ENCODE measurements around the gene RIGI.
"Not testable (repeated sequence)": the region's sequence is repeated elsewhere in the genome, so short reads cannot be mapped to it uniquely, and the experiment has no call there.

RIGI gene

DNA sequence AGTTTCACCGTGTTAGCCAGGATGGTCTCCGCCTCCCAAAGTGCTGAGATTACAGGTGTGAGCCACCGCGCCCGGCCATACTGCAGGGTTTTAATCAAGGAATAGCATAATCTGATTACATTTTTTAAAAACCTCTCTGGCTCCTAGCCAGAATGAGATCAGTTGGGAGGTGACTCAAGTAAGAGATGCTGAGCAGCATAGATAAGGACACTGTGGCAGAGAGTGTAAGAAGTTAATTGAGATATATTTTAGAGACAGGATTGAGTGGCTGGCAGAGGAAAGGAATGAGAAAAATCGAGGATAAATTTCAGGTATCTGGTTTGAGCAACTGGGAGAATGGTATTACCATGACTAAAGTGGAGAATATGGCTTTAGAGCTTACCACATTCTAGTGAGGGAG lies 7.3 kb upstream of the RIGI start:
- no peak for DNase-seq (ENCODE audit: low read depth in 2 of 2, low spot score in 1 of 2)

DNA sequence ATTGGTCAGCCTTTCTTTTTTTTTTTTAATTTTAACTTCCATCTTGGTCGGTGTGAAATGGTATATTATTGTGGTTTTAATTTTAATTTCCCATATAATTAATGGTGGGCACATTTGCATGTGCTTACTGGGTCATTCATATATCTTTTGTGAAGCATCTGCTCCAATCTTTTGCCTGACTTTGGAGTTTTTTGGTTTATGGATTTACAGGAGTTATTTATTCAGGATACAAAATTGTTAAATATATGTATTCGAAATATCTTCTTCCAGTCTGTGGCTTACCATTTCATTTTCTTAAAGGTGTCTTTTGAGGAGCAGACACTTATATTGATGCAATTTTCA lies 682 bp upstream of the RIGI start:
- no peak for DNase-seq (ENCODE audit: low read depth in 2 of 2, low spot score in 1 of 2)

DNA sequence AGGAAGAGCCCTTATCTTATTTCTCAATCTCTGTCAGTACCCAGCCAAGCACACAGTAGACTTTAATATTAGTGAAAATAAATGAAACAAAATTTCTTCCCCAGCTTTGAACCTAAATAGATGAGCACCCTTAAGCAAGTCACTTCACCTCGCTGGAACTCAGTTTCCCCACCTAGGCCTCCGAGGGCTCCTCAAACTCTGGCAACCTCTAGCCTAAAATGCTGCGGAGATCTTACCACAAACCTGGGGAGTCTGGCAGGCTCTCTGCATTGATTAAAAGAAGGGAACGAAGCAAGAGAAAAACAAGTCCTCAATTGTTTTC lies 326 bp downstream of the RIGI start:
- DNase-seq (ENCODE audit: low read depth in 2 of 2, low spot score in 1 of 2), result no peak

DNA sequence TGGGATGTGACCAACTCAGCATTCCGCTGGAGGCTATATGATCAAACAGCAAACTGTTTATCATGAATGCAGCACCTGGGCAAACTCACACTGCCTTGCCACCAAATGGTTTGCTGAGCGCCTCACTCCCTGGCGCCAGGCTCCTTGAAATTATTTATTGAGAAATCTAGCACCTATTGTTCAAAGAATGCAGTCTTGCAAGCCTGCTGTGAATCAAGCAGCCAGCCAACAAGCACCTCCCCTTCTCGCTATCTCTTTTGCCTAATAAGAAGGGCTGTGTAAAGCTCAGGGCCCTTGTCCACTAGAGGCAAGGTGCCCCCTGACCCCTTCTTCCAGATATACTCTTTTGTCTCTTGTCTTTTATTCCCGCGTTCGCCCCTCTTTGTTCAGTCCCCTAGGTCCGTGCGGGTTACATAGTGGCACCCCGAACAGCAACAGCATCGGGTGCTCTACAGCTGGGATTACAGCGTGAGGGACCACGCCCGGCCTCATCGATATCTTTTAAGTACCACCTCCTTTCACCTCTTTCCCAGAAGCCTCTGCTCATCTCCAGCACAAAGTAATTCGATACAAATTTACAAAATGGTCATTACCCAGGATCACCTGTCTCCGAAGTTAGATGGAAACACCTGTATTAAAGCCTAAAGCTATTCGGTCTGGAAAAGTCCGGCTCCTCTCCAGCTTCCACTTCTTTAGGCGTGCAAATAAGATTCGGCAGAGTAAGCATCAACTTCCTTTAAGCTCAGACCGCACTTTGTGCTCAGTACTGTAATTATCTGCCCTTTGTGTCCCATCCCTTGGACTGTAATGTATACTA lies 896 bp downstream of the RIGI start:
- no peak for DNase-seq (ENCODE audit: low read depth in 2 of 2, low spot score in 1 of 2)

DNA sequence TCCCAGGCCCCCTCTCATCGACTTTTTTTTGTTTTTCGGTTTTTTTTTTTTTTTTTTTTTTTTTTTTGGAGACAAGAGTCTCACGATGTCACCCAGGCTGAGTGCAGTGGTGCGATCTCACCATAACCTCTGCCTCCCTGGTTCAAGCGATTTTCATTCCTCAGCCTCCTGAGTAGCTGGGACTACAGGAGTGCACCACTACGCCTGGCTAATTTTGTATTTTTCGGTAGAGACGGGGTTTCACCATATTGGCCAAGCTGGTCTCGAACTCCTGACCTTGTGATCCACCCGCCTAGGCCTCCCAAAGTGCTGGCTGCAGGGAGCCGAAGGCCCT lies 1.5 kb downstream of the RIGI start:
- not testable (repeated sequence) for DNase-seq (ENCODE audit: low read depth in 2 of 2, low spot score in 1 of 2)

DNA sequence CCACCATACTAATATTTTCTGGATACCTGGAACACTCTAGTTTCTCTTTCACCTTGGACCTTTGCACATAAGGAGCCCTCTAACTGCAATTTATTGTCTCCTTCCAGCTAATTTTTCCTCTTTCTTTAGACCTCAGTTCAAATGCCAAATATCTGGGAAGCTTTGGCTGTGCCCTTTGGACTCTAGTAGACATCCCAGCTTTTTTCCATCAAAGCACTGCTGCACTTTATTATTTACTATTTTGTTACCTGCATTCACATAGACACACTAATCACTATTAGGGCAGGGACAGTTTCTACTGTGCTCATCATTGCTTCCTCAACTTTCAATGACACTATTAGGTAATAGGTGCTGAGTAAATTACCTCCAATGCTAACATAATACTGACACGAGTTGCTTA lies 2.1 kb downstream of the RIGI start:
- DNase-seq (ENCODE audit: low read depth in 2 of 2, low spot score in 1 of 2), result no peak

DNA sequence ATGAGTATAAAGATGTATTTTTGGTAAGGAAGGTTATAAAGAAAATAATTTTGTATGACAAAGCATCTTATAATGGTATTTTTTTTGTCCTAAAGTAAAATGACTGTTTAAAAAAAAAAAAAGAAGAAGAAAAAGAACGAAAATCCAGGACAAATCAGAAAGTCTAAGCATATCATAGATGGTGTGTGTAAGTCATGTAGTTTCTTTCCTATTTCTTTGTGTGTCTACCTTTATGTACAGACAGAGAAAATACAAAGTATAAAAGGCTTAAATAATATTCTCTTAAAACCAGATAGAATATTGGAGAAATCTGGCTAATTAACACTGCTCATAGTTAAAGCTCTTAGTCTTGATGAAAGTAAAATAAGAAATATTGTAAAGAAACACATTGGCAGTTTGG lies 7.7 kb downstream of the RIGI start:
- DNase-seq (ENCODE audit: low read depth in 2 of 2, low spot score in 1 of 2), result no peak

DNA sequence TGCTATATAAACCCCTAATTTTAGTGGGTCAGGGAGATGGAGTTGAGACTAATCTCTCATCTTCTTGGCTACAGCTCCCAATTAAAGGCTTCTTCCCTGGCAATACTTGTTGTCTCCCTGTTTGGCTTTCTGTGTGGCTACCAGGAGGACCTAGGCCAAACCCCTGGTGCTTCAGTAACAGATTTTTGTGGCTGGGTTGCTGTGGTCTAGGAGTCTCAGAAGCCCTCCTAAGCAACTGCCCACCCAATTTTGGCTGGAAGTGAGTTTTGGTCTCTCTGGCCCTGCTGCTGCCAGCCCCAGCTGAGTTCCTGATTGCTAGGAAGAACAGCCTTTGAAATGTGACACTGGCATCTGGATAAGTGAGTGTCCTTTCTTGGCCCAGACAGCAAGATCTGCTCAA lies 9.8 kb downstream of the RIGI start:
- no peak for DNase-seq (ENCODE audit: low read depth in 2 of 2, low spot score in 1 of 2)

DNA sequence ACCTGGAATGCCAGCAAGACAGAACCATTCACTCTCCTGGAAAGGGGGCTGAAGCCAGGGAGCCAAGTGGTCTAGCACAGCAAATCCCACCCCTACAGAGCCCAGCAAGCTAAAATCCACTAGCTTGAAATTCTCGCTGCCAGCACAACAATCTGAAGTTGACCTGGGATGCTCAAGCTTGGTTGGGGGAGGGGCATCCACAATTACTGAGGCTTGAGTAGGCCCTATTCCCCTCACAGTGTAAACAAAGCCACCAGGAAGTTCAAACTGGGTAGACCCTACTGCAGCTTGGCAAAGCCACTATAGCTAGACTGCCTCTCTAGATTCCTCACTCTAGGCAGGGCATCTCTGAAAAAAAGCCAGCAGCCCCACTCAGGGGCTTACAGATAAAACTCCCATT lies 17.3 kb downstream of the RIGI start:
- DNase-seq (ENCODE audit: low read depth in 2 of 2, low spot score in 1 of 2), result no peak

DNA sequence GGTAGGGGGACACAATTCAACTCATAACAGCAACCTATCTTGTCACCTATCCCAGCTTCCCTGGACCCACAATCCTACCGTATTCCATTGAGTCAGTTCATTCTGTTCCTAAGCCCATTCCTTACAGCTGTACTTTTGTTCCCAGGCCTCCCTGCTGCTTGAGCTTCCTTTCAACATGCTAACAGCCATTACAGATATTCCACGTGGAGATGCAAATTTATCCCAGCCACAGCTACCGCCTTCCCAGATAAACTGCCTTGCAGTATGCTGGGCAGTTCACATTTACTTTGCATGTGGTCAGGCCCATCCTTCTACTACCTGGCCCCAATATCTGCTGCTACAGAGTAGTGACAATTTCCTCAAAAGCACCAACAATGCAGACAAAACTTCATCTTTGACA lies 23.0 kb downstream of the RIGI start:
- no peak for DNase-seq (ENCODE audit: low read depth in 2 of 2, low spot score in 1 of 2)

DNA sequence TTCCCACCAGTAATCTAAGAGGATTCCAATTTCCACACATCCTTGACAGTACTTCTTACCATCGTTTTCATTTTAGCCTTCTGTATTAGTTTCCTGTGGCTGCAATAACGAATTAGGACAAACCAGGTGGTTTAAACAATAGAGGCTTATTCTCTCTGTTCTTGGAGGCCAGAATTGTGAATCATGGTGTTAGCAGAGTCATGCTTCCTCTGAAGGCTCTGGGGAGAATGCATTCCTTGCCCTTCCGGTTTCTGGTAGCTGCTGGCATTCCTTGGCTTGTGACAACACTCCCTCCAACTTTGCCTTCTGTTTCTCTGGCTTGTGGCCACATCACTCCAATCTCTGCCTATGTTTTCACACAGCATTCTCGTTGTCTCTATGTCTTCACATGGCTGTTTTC lies 23.5 kb downstream of the RIGI start:
- DNase-seq (ENCODE audit: low read depth in 2 of 2, low spot score in 1 of 2), result no peak

DNA sequence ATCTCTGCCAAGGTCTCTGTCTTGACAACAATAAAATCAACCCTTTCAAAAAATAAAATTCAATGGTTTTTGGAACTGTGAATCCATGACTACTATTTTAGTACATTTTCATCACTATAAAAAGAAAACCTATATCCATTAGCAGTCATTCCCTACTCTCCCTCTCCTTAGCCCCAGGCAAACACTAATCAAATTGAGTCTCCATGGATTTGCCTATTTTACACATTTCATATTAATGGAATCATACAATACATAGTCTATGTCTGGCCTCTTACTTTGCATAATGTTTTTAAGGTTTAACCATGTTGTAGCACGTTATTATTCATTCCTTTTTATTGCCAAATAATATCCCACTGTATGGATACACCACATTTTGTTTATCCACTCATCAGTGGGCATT lies 24.1 kb downstream of the RIGI start:
- no peak for DNase-seq (ENCODE audit: low read depth in 2 of 2, low spot score in 1 of 2)

DNA sequence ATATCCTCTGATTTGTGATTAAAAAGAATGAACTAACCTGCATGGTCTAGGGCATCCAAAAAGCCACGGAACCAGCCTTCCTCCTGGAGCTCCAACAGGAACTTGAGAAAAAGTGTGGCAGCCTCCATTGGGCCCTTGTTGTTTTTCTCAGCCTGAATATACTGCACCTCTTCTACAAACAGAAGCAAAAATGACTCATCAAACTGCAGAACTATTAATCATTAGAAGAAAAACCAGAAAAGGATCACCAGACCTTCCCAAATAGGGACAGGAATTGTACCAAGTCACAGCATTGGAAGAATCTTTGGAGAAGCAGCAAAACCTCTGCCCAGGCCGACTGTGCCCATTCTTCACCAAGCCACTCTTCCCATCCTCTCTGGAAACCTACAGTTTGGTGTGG lies 25.2 kb downstream of the RIGI start:
- DNase-seq (ENCODE audit: low read depth in 2 of 2, low spot score in 1 of 2), result no peak

DNA sequence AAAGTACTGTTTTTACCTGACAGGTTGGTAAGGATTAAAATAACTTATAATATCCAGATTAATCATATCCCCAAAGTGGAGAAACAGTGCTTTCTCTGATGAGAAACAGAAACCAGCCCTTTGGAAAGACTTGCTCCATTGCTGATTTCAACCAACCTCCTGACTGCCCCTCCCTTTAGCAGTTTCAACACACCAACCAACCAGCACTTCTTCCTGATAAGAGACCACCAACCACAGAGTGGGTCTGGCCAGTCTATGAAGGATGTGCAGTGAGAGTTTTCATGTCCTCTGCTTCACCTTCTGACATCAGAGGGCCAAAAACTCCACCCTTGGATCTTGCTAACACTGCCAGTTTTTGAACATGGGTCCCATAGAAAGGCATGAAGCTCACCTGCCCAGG lies 28.1 kb downstream of the RIGI start:
- no peak for DNase-seq (ENCODE audit: low read depth in 2 of 2, low spot score in 1 of 2)

DNA sequence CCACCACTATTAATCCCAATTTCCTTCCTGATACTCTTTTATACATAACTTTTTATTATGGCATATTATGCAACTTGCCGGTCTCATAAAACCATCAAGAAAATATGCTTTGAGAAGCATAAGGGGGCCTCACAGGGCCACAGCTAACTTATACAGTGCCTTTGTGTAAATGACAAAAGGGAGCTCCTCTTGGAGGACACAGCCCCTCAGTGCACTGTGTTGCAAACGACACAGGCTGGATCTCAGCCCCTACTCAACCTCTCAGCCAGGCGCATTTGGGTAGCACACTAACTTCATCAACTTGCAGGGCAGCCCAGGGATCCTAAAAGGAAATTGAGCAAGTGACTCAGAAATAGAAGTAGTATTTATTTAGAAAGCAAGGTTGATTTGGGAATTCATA lies 35.4 kb downstream of the RIGI start:
- no peak for DNase-seq (ENCODE audit: low read depth in 2 of 2, low spot score in 1 of 2)

DNA sequence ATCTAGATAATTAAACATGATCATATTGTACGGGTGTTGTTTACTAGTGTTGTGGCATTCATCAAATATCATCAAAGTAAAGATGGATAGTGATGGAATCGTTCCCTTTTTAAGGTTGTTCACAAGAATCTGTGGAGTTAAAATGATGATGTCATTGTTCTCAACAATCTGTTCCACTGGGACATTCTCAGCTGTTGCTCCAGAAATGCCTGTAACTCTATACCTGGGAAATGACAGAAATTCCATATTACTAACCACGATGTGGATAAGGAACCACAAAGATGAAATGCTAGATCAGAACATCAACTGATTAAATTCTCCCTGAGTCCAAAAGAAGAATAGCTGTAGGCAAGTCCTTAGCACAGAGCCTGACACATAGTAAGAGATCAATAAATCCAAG lies 38.0 kb downstream of the RIGI start:
- no peak for DNase-seq (ENCODE audit: low read depth in 2 of 2, low spot score in 1 of 2)

DNA sequence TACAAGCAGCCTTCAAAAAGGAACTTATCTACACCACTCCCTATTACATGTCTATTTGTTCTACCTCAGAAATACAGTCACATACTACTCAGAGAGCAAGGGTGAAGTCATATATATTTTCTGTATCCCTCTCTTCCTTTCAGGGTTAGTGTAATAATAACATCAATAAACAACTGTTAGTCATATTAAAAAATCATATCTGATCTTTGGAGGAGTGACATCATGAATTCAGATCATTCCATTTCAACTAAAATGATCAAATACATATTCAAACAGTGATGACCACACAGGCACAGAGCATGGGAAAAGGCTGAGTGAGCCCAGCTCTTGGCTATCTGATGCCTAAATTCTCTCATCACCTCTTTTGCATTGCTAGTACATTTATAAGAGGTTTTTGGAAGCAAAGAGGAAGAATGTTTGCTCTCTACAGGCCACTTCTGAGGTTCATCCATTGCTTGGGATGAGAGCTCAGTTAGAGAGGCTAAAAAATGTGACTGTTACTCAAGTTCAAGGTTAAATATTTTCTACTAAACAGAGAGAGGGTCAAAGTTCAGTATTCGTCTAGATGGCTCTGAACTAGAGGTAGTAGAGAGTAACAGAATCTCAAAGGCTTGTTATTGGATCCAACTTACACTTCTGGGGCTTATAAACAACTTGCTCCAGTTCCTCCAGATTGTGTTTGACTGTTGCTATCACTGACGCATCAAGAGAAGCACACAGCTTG lies 39.0 kb downstream of the RIGI start:
- no peak for DNase-seq (ENCODE audit: low read depth in 2 of 2, low spot score in 1 of 2)

DNA sequence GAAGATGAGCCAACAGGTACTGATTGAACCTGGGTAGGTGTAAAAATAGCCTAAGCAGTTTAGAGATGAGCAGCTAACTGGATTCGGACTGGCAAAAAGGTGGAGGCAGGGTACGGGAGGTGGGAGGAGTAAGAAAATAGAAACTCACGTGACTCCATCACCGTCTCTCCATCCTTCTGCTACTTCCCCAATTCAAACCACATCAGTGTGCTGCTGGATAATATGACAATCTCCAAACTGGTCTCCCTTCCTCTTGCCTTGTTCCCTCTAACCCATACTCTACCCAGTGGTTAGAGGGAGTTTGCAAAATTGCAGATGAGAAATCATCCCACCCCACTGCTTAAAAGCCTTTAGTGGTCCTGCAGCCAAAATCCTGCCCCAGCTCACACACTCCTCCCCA lies 42.7 kb downstream of the RIGI start:
- DNase-seq (ENCODE audit: low read depth in 2 of 2, low spot score in 1 of 2), result no peak
